SU-DHL-6 (cell line): Measurements from ENCODE around the gene LFNG.

Source experiments
- EZH2phosphoT487 ChIP-seq: fragments of 200-600 bp; sonication (generic), shearing (Covaris generic); conservative IDR thresholded peaks from 2 replicates; pipeline ENCODE4 v1.6.1; 2018; ENCODE audit warnings: mild to moderate bottlenecking, antibody characterized with exemption, low read length, moderate library complexity, mixed read lengths
- TF ChIP-seq, protein P1 (sequence below): fragments of 200-600 bp; sonication (generic); IDR thresholded peaks from one replicate; pipeline ENCODE4 v1.5.1; 2017; ENCODE audit warnings: antibody characterized with exemption, mild to moderate bottlenecking, low read length, moderate library complexity; ENCODE audit not compliant: insufficient read depth, poor library complexity, severe bottlenecking

DNA sequence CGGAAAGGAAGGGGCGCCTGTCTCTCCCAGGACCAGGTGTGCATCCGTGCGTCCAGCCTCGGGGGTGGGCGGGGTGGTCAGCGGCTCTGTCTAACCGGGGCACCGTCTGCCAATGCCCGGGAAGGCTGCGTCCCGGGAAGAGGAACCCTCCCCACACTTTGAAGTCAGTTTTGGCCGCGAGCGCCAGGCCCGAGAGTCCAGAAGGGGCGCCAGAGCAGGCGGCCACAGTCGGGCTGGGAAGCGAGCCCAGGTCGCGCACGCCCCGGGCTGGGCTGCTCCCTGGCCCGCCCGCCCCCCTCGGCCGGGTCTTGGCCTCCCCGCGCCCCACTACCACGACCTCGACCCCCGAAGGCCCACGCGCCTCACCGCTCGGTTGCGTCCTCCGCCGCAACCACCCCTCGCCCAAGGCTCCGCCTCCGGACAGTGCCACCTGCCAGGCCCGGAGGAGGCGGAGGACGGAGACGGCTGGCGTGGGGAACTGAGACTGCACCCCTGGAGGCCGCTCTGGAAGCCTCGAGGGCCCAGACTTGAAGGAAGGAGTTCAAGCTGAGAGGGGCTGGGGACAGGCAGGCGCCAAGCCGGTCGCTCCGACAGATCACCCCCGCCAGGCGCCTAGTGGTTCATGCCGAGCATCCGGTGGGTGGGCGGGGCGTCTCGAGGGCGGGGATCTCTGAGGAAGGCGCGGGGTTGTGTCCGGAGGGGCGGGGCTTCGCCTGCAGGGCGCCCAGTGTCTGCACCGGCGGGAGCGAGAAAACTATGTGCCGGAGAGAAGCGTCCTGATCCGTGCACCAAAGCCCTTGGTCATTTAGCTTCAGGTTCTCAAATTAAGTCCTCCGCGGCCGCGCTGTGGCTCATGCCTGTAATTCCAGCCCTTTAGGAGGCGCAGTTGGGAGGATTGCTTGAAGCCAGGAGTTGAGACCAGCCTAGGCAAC lies 35.8 kb downstream of the LFNG start, which contains the start of gene BRAT1:
- TF ChIP-seq, protein P1, sequence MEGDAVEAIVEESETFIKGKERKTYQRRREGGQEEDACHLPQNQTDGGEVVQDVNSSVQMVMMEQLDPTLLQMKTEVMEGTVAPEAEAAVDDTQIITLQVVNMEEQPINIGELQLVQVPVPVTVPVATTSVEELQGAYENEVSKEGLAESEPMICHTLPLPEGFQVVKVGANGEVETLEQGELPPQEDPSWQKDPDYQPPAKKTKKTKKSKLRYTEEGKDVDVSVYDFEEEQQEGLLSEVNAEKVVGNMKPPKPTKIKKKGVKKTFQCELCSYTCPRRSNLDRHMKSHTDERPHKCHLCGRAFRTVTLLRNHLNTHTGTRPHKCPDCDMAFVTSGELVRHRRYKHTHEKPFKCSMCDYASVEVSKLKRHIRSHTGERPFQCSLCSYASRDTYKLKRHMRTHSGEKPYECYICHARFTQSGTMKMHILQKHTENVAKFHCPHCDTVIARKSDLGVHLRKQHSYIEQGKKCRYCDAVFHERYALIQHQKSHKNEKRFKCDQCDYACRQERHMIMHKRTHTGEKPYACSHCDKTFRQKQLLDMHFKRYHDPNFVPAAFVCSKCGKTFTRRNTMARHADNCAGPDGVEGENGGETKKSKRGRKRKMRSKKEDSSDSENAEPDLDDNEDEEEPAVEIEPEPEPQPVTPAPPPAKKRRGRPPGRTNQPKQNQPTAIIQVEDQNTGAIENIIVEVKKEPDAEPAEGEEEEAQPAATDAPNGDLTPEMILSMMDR: peak; percentile 66
- no peak for TF ChIP-seq EZH2phosphoT487
